Measurements from ENCODE around the gene TCEANC2. TPM values are rescaled to one million over a fixed set of nuclear protein-coding genes. Genes with fewer than 3 reads are reported as not detected.

The TCEANC2 gene
- total RNA-seq, 1 experiment from 2014 or later: 8.4 TPM

DNA sequence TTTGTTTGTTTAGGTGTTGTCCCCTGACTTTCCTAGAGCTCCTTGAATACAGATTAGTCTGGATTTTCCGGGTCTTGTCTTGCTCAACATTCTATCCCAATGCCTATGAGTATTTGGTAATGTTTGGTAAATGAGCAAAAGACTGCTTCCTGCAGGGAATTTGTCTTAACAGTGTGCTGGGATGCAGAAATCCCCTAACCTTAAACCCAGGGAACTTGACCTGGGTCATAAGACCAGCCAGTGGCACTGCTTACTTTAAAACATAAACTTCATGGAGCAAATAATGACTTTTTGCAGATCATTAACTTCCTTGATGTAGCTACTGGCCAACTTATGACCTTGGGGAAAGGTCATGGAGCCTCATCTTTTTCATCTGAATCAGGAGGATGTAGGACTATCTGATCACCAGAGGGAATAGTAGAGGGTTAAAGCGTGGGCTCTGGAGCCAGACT lies 27.2 kb downstream of the TCEANC2 start:
- H3K4me3 Mint-ChIP-seq (ENCODE audit: low read depth, unreplicated experiment): no peak overlapping the region
- CTCF ChIA-PET: interaction anchor here (0.6 to 2.3 kb wide), 3 partner anchors 8 to 135 kb away, joined by 3 to 5 read pairs (median 4); partner anchors contain the start of gene IFT25
- TF ChIP-seq, protein P1, sequence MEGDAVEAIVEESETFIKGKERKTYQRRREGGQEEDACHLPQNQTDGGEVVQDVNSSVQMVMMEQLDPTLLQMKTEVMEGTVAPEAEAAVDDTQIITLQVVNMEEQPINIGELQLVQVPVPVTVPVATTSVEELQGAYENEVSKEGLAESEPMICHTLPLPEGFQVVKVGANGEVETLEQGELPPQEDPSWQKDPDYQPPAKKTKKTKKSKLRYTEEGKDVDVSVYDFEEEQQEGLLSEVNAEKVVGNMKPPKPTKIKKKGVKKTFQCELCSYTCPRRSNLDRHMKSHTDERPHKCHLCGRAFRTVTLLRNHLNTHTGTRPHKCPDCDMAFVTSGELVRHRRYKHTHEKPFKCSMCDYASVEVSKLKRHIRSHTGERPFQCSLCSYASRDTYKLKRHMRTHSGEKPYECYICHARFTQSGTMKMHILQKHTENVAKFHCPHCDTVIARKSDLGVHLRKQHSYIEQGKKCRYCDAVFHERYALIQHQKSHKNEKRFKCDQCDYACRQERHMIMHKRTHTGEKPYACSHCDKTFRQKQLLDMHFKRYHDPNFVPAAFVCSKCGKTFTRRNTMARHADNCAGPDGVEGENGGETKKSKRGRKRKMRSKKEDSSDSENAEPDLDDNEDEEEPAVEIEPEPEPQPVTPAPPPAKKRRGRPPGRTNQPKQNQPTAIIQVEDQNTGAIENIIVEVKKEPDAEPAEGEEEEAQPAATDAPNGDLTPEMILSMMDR (IDR thresholded peaks at IDR 0.05; ENCODE audit: unreplicated experiment): no peak
- H3K4me1 Mint-ChIP-seq (ENCODE audit: low read depth, unreplicated experiment): no peaks in the 10 kb centered on the region
- intact Hi-C loops (cut with micrococcal nuclease; ENCODE audit: unreplicated experiment): no loop called here
- no peak overlapping the region for H3K27ac Mint-ChIP-seq (ENCODE audit: unreplicated experiment)
- H3K36me3 Mint-ChIP-seq (ENCODE audit: insufficient read depth, unreplicated experiment): no peaks in the 10 kb centered on the region
- no TSS peak for BruUV-seq (replicated peaks)
- no peaks in the 10 kb centered on the region for H3K9me3 Mint-ChIP-seq (ENCODE audit: low read depth, unreplicated experiment)
- no peaks in the 10 kb centered on the region for H3K27me3 Mint-ChIP-seq (ENCODE audit: unreplicated experiment)
- DNase-seq: no peak

DNA sequence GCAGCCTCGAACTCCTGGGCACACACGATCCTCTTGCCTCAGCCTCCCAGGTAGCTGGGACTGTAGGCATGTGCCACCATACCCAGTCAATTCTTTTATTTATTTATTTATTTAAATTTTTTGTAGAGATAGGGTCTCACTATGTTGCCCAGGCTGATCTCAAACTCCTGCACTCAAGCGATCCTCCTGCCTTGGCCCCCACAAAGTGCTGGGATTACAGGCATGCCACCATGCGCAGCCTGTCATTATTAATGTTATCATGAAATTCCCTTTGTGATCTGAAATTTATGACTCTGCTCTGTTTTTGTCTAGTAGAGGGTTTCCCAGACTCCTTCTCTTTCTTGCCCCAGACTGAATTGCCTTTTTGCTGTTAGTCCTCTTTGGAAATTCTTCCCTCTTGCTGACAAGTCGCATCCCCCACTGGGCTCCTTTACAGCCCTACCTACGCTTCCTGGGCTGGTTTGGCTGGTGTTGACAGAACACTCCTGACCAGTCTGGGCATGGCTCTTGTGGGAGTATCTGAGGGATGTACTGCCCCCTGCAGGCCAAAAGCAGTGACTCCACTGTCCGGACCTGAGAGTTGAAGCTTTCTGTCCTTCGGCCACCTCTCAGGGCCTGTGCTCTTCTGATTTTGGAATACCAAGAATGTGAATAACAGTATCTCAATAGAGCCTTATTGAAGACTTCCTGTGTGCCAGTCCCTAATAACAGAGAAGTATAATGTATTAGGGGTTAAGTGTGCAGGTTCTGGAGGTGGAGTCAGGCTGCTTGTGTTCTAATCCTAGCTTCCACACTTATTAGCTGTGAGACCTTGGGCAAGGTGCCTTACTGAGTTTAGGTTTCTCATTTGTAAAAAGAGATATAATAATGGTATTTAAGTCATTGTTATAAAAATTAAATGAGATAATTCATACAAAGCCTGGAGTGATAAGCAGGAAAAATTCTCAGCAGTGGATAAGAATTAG lies 28.2 kb downstream of the TCEANC2 start:
- DNase-seq: peak; percentile 70
- H3K27ac Mint-ChIP-seq (ENCODE audit: unreplicated experiment): no peak overlapping the region
- H3K4me3 Mint-ChIP-seq (ENCODE audit: low read depth, unreplicated experiment): no peak overlapping the region
- no peaks in the 10 kb centered on the region for H3K9me3 Mint-ChIP-seq (ENCODE audit: low read depth, unreplicated experiment)
- intact Hi-C loops (cut with micrococcal nuclease; ENCODE audit: unreplicated experiment): no loop called here
- TF ChIP-seq, protein P1 (IDR thresholded peaks at IDR 0.05; ENCODE audit: unreplicated experiment): peak; percentile 61
- no peaks in the 10 kb centered on the region for H3K36me3 Mint-ChIP-seq (ENCODE audit: insufficient read depth, unreplicated experiment)
- BruUV-seq (replicated peaks): no TSS peak
- CTCF ChIA-PET: interaction anchor here (0.6 to 2.3 kb wide), 7 partner anchors 8 to 716 kb away, joined by 3 to 6 read pairs (median 3); partner anchors contain the start of gene IFT25
- no peaks in the 10 kb centered on the region for H3K4me1 Mint-ChIP-seq (ENCODE audit: low read depth, unreplicated experiment)
- H3K27me3 Mint-ChIP-seq (ENCODE audit: unreplicated experiment): no peaks in the 10 kb centered on the region

DNA sequence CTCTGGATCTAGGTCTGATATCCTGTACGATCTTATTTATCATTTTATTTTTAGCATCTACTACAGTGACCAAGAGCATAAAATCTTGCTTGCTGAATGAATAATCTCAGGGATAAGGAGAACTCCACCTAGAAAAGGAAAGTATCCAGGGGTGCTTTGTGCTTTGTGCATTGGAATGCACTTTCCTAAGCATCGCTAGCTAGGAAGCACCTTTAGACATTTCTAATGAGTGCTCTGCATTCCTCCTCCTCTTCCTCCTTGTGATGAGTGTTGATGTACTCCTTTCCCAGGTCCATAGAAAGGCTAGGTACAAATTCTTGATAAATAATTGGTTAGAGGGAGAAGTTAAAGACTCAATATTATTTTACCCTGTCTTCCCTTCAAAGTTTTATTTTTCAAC lies 31.4 kb downstream of the TCEANC2 start:
- H3K4me1 Mint-ChIP-seq (ENCODE audit: low read depth, unreplicated experiment): no peaks in the 10 kb centered on the region
- H3K36me3 Mint-ChIP-seq (ENCODE audit: insufficient read depth, unreplicated experiment): no peaks in the 10 kb centered on the region
- H3K27me3 Mint-ChIP-seq (ENCODE audit: unreplicated experiment): no peaks in the 10 kb centered on the region
- H3K27ac Mint-ChIP-seq (ENCODE audit: unreplicated experiment): no peak overlapping the region
- DNase-seq: no peak
- no peak overlapping the region for H3K4me3 Mint-ChIP-seq (ENCODE audit: low read depth, unreplicated experiment)
- intact Hi-C loops (cut with micrococcal nuclease; ENCODE audit: unreplicated experiment): no loop called here
- no peaks in the 10 kb centered on the region for H3K9me3 Mint-ChIP-seq (ENCODE audit: low read depth, unreplicated experiment)
- CTCF ChIA-PET: no interaction called here
- TF ChIP-seq, protein P1 (IDR thresholded peaks at IDR 0.05; ENCODE audit: unreplicated experiment): no peak
- BruUV-seq (replicated peaks): no TSS peak

DNA sequence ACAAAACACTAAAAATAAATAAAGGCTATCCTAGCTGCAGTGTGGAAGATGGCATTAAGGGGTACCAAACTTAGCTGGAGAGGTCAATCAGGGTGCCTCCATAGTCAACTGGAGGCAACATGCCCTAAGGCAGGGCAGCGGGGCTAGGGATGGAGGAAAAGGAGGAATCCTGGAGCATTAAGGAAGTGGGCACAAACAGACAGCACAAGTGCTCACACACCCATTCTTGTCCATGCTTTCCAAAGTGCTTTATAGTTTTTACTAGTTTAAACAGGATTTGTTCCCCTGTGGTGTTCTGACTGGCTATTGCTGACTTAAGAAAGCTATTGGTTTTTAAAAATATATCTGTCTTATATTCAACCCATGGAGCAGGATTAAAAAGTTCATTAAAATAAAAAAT lies 33.3 kb downstream of the TCEANC2 start:
- Mint-ChIP-seq H3K4me1 (ENCODE audit: low read depth, unreplicated experiment) (no peaks in the 10 kb centered on the region), H3K4me3 (ENCODE audit: low read depth, unreplicated experiment) (no peak overlapping the region), H3K27me3 (ENCODE audit: unreplicated experiment) (no peaks in the 10 kb centered on the region), H3K27ac (ENCODE audit: unreplicated experiment) (no peak overlapping the region), H3K36me3 (ENCODE audit: insufficient read depth, unreplicated experiment) (no peaks in the 10 kb centered on the region), H3K9me3 (ENCODE audit: low read depth, unreplicated experiment) (no peaks in the 10 kb centered on the region)
- TF ChIP-seq, protein P1 (IDR thresholded peaks at IDR 0.05; ENCODE audit: unreplicated experiment): no peak
- BruUV-seq (replicated peaks): no TSS peak
- no peak for DNase-seq
- CTCF ChIA-PET: no interaction called here
- intact Hi-C loops (cut with micrococcal nuclease; ENCODE audit: unreplicated experiment): no loop called here
